HUES64 (cell line): ENCODE results near the gene SYNJ2.

Source experiments
- H3K27ac ChIP-seq: 2 replicates; pipeline ENCODE4 v1.7.0; 2013; ENCODE audit warnings: low read depth, low read length, inconsistent platforms
- H3K27me3 ChIP-seq: 2 replicates; pipeline ENCODE4 v1.6.1; 2013; ENCODE audit warnings: mild to moderate bottlenecking, low read length; ENCODE audit not compliant: insufficient read depth
- H3K36me3 ChIP-seq: 2 replicates; pipeline ENCODE4 v1.6.1; 2013; ENCODE audit warnings: mild to moderate bottlenecking, low read length; ENCODE audit not compliant: insufficient read depth
- H3K4me1 ChIP-seq: 2 replicates; pipeline ENCODE4 v1.6.1; 2013; ENCODE audit warnings: mild to moderate bottlenecking, low read length, moderate library complexity; ENCODE audit not compliant: insufficient read depth
- H3K4me3 ChIP-seq: 2 replicates; pipeline ENCODE4 v1.5.1; 2013; ENCODE audit warnings: mild to moderate bottlenecking, low read length, moderate library complexity
- H3K9ac ChIP-seq: 2 replicates; pipeline ENCODE4 v1.6.1; 2013; ENCODE audit warnings: mild to moderate bottlenecking, low read depth, low read length
- H3K9me3 ChIP-seq: 2 replicates; pipeline ENCODE4 v1.6.1; 2013; ENCODE audit warnings: low read depth, low read length; ENCODE audit not compliant: insufficient read depth
- WGBS: fragments of 150-250, 120-280 bp; methylation state at CpG from one replicate; pipeline ENCODE4 v1.1.7; 2013; ENCODE audit warnings: missing lambda C conversion rate; 5-methylcytosine and 5-hydroxymethylcytosine counted together

SYNJ2 gene

GRCh38 chr6:158003910-158004700 is 22.4 kb downstream of the SYNJ2 start:
- peak overlapping the region; percentile 50; the same call in 1 of the 2 replicates for H3K27ac ChIP-seq
- H3K4me3 ChIP-seq: no peak overlapping the region
- H3K36me3 ChIP-seq: no peaks in the 10 kb centered on the region
- peaks cover 15% of the 10 kb centered on the region; the same call in 1 of the 2 replicates for H3K4me1 ChIP-seq
- no peaks in the 10 kb centered on the region for H3K9me3 ChIP-seq
- WGBS: 77% methylated on average over 10 of the region's 10 CpGs
- H3K27me3 ChIP-seq: no peaks in the 10 kb centered on the region
- H3K9ac ChIP-seq: no peak overlapping the region

DNA sequence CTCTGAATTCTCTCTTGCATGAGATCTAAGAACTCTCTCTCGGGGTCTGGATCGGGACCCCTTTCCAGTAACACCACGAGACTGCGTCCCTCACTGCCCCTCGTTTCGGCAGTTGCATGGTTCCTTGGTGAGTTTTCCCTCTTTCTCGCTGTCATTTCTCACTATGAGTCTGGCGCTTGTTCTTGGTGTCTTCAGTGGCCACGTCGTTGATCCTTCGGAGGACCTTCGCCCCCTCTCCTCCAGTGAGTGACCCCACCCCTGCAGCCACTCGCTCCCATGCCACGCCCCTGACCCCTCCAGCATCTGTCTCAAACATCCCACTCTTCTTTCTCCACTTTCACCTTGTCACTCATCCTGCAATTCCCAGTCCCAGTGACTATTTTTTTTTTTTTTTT is 23.0 kb downstream of the SYNJ2 start:
- WGBS: 93% methylated on average over 14 of the region's 14 CpGs
- no peaks in the 10 kb centered on the region for H3K27me3 ChIP-seq
- H3K9me3 ChIP-seq: no peaks in the 10 kb centered on the region
- H3K4me1 ChIP-seq: peaks cover 15% of the 10 kb centered on the region; the same call in 1 of the 2 replicates
- no peak overlapping the region for H3K4me3 ChIP-seq
- H3K9ac ChIP-seq: no peak overlapping the region
- no peaks in the 10 kb centered on the region for H3K36me3 ChIP-seq
- H3K27ac ChIP-seq: no peak overlapping the region

- no peaks in the 10 kb centered on the region for H3K36me3 ChIP-seq
- H3K4me1 ChIP-seq: peaks cover 15% of the 10 kb centered on the region; the same call in 1 of the 2 replicates
- H3K9me3 ChIP-seq: no peaks in the 10 kb centered on the region
- H3K4me3 ChIP-seq: no peak overlapping the region
- WGBS: 89% methylated on average over 11 of the region's 11 CpGs
- H3K27ac ChIP-seq: no peak overlapping the region
- H3K9ac ChIP-seq: no peak overlapping the region
- H3K27me3 ChIP-seq: no peaks in the 10 kb centered on the region
These were observed 24.0 kb downstream of the SYNJ2 start for GRCh38 chr6:158005626-158006180.

- H3K4me1 ChIP-seq: peaks cover 15% of the 10 kb centered on the region; the same call in 1 of the 2 replicates
- H3K27me3 ChIP-seq: no peaks in the 10 kb centered on the region
- H3K4me3 ChIP-seq: no peak overlapping the region
- 93% methylated on average over 7 of the region's 7 CpGs for WGBS
- H3K9me3 ChIP-seq: no peaks in the 10 kb centered on the region
- H3K36me3 ChIP-seq: no peaks in the 10 kb centered on the region
- no peak overlapping the region for H3K9ac ChIP-seq
- H3K27ac ChIP-seq: no peak overlapping the region
These were observed 24.7 kb downstream of the SYNJ2 start for GRCh38 chr6:158006331-158006730.

- Histone ChIP-seq H3K9me3 (no peaks in the 10 kb centered on the region), H3K36me3 (no peaks in the 10 kb centered on the region), H3K9ac (no peak overlapping the region), H3K27ac (no peak overlapping the region), H3K27me3 (no peaks in the 10 kb centered on the region), H3K4me1 (peaks cover 15% of the 10 kb centered on the region; the same call in 1 of the 2 replicates), H3K4me3 (no peak overlapping the region)
- 95% methylated on average over 11 of the region's 11 CpGs for WGBS
These were observed 25.3 kb downstream of the SYNJ2 start for GRCh38 chr6:158006821-158007570.

DNA sequence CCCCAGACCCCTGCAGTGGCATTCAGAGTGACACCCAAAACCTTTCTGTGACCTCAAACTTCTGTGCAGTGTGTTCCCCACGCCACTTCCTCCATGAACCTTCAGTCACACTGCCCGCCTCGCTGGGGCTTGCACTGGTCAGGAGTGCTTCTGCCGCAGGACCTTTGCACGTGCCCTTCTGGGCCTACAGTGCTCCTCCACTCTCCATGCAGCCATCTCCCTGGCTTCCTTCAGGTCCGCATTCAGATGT is 27.1 kb downstream of the SYNJ2 start:
- H3K27me3 ChIP-seq: no peaks in the 10 kb centered on the region
- H3K4me3 ChIP-seq: no peak overlapping the region
- no peaks in the 10 kb centered on the region for H3K9me3 ChIP-seq
- H3K27ac ChIP-seq: no peak overlapping the region
- 96% methylated on average over 6 of the region's 6 CpGs for WGBS
- no peaks in the 10 kb centered on the region for H3K4me1 ChIP-seq
- H3K36me3 ChIP-seq: no peaks in the 10 kb centered on the region
- no peak overlapping the region for H3K9ac ChIP-seq

GRCh38 chr6:158009114-158009891 is 27.6 kb downstream of the SYNJ2 start:
- Histone ChIP-seq H3K36me3 (no peaks in the 10 kb centered on the region), H3K27ac (no peak overlapping the region), H3K9ac (no peak overlapping the region), H3K4me3 (no peak overlapping the region), H3K9me3 (no peaks in the 10 kb centered on the region), H3K27me3 (no peaks in the 10 kb centered on the region), H3K4me1 (no peaks in the 10 kb centered on the region)
- WGBS: 92% methylated on average over 13 of the region's 13 CpGs

DNA sequence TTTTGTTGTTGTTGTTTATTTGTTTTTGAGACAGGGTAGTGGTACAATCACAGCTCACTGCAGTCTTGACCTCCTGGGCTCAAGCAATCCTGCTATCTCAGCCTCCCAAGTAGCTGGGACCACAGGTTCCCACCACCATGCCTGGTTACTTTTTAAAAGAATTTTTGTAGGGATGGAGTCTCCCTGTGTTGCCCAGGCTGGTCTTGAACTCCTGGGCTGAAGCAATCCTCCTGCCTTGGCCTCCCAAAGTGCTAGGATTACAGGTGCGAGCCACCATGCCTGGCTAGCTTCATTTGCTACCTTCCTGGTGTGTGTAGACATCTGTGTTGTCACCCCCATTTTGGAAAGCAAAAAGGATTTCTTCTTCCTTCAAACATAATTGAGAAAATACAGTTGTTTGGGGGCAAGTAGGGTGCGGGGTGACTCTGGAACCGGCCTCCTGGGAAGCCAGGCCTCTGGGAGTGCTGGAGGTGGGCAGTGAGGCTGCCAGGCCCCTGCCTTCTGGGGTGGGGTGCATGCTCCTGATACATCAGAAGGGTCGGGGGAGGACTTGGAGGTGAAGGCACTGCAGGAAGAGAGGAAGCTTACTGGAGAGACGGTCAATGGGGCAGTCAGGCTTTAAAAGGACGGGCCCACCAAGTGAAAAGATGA is 28.4 kb downstream of the SYNJ2 start:
- 95% methylated on average over 6 of the region's 6 CpGs for WGBS

DNA sequence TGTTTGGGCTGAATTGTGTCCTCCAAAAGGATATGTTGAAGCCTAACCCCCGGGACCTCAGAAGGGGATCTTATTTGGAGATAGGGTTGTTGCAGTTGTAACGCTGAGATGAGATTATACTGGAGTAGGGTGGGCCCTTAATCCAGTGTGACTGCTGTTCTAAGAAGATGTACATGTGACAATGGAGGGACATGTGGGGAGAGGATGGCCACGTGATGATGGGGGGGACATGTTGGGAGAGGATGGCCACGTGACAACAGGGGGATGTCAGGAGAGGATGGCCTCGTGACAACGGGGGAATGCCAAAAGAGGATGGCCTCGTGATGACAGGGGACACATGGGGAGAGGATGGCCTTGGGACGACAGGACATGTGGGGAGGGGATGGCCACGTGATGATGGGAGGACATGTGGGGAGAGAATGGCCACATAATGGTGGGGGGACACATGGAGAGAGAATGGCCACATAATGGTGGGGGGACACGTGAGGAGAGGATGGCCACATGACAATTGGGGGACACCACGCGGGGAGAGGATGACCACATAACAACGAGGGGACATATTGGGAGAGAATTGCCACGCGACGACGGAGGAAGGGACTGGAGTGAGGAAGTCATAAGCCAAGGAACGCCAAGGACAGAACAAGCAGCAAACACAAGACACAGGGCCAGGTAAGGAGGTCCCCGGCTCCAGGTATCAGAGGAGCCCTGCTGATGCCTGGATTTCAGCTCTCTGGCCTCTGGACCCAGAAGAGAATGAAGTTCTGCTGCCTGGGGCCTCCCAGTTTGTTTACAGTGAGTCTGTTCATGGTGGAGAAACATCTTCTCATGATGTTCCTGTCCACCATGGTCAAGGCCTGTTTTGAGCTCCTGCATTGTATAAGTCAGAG is 29.2 kb downstream of the SYNJ2 start:
- Histone ChIP-seq H3K4me1 (no peaks in the 10 kb centered on the region), H3K27ac (no peak overlapping the region), H3K9me3 (no peaks in the 10 kb centered on the region), H3K4me3 (no peak overlapping the region), H3K36me3 (no peaks in the 10 kb centered on the region), H3K27me3 (no peaks in the 10 kb centered on the region), H3K9ac (no peak overlapping the region)
- 95% methylated on average over 19 of the region's 19 CpGs for WGBS

More for the DNA sequence above, 28.4 kb downstream of the SYNJ2 start:
- Histone ChIP-seq H3K4me3 (no peak overlapping the region), H3K4me1 (no peaks in the 10 kb centered on the region), H3K9ac (no peak overlapping the region), H3K36me3 (no peaks in the 10 kb centered on the region), H3K27me3 (no peaks in the 10 kb centered on the region), H3K9me3 (no peaks in the 10 kb centered on the region), H3K27ac (no peak overlapping the region)

- Histone ChIP-seq H3K4me1 (no peaks in the 10 kb centered on the region), H3K36me3 (no peaks in the 10 kb centered on the region), H3K27me3 (no peaks in the 10 kb centered on the region), H3K27ac (no peak overlapping the region), H3K9ac (no peak overlapping the region), H3K4me3 (no peak overlapping the region), H3K9me3 (no peaks in the 10 kb centered on the region)
- WGBS: 79% methylated on average over 6 of the region's 6 CpGs
These were observed 29.8 kb downstream of the SYNJ2 start for GRCh38 chr6:158011478-158011920.
